Glomerular visceral epithelial cell (primary cell): ENCODE results near the gene ACTR3C.

Experiments
- DNase-seq: peaks from one replicate; pipeline ENCODE4 v3.0.0-alpha.2; 2016; ENCODE audit errors: extremely low spot score

Gene ACTR3C

GRCh38 chr7:150359622-150360362 lies 36.4 kb upstream of the ACTR3C start:
- no peak for DNase-seq

DNA sequence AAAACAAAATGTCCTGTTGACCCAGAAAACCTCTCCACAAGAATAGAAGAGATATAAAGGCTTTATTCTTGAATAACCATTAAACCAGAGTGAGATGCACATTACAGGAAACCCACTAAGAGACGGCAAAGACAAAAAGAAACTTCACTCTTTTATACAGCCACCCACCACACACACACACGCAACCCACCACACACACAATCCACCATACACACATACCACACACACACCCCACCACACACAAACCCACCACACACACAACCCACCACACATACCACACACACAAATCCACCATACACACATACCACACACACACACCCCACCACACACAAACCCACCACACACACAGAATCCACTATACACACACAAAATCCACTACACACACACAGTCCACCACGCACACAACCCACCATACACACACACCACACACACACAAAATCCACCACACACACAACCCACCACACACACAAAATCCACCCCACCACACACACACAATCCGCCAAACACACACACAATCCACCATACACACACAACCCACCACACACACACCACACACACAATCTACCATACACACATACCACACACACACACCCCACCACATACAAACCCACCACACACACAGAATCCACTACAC lies 35.8 kb upstream of the ACTR3C start:
- no peak for DNase-seq

DNA sequence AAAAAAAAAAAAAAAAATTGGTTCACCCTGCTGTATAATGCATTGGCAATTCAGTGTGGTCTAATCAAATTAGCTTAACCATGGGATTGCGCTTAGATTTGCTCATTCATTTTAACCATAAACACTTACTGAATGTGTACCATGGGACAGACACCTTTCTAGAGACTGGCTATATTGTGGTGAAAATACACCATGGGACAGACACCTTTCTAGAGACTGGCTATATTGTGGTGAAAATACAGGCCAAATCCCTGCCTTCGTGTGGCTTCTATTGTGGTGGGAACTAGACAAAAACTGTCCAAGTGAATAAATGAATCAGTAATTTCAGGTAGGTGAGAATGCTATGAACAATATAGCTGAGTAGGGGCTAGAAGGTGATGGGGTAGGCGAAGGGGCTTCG lies 35.1 kb upstream of the ACTR3C start:
- no peak for DNase-seq

GRCh38 chr7:150357771-150358427 lies 34.6 kb upstream of the ACTR3C start:
- no peak for DNase-seq

DNA sequence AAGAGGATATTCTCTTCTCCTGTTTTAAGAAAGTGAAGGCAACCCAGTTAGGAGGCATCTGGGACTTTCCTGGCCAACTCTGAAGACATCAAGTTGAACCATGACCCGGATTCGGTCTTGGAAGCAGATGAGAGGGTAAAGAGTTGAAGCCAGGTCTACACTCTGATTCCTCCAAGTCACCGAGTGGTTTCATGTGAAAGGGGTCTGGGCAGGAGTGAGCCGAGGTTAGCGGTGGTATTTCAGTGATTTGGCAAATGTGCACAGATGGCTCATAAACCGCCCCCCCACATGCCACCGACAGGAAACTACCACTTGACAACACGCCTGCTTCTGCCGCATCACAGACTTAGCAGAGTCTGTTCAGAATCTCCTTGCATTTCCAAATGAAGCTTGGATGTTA lies 33.9 kb upstream of the ACTR3C start:
- no peak for DNase-seq

DNA sequence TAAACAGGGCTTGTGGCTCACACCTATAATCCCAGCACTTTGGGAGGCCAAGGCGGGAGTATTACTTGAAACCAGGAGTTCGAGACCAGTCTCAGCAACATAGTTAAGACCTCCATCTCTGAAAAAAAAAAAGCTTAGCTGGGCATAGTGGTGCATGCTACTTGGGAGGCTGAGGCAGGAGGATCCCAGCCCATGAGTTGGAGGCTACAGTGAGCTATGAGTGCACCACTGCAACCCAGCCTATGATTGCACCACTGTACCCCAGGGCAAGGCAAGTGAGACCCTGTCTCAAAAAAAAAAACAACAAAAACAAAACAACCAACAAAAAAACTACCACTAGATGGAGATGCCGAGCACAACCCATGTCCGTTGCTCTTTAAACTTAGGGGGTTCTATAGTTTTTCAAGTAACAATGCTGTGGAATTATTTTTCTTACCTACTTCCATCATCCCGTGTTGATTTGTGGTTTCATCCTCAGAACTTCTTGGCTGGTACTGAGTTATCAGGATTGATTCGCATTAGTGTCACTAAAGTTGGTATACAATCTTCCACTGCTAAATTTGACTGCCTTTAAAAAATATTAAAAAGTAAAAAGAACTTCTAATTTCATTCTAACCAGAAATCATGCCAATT lies 33.0 kb upstream of the ACTR3C start:
- no peak for DNase-seq

GRCh38 chr7:150355666-150356059 lies 32.3 kb upstream of the ACTR3C start:
- no peak for DNase-seq

- DNase-seq = no peak
Observed at GRCh38 chr7:150351587-150352194, 28.3 kb upstream of the ACTR3C start.

DNA sequence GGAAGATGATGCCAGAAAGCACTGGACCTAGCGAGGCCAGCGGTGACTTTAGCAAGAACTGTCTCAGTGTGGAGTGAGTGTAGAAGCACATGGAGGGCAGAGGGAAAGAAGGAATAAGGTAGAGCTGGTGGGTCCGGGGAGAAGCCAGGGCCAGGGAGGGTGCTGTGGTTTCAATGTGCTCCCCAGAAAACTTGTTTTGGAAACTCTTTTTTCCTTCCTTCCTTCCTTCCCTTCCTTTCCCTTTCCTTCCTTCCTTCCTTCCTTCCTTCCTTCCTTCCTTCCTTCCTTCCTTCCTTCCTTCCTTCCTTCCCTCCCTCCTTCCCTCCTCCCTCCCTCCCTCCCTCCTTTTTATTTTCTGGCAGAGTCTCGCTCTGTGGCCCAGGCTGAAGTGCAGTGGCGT lies 23.6 kb upstream of the ACTR3C start:
- DNase-seq = no peak

GRCh38 chr7:150345012-150345411 lies 21.7 kb upstream of the ACTR3C start:
- no peak for DNase-seq

DNA sequence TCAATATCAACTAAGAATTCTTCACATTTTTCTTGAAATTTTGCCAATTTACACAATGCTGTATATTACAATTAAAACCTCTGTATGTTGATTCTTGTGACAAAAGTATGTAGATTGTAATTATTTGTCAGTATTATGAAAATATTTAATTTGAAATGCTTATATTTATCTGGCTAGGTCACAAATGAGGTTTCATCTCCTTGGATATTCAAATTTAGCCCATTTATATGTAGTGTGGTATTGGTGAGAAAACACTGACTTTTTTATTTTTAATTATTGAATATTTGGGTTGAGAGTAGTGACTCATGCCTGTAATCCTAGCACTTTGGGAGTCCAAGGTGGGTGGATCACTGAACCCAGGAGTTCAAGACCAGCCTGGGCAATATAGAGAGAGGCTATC lies 21.0 kb upstream of the ACTR3C start:
- no peak for DNase-seq

- DNase-seq = no peak
Observed at GRCh38 chr7:150343225-150343624, 19.9 kb upstream of the ACTR3C start.

DNA sequence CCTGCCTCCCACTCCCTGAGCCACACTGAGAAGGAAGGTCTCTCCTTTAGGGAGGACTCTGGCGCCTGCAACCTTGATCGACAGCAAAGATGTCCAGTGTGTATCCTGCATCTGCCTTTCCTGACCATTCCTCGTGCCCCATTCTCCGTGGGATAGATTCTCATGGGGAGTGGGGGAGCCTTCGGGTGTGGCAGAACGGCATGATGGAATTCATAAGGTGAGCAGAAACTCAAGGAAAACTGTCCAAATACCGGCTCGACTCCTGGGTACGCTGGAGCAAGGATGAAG lies 18.7 kb upstream of the ACTR3C start:
- DNase-seq = no peak

DNA sequence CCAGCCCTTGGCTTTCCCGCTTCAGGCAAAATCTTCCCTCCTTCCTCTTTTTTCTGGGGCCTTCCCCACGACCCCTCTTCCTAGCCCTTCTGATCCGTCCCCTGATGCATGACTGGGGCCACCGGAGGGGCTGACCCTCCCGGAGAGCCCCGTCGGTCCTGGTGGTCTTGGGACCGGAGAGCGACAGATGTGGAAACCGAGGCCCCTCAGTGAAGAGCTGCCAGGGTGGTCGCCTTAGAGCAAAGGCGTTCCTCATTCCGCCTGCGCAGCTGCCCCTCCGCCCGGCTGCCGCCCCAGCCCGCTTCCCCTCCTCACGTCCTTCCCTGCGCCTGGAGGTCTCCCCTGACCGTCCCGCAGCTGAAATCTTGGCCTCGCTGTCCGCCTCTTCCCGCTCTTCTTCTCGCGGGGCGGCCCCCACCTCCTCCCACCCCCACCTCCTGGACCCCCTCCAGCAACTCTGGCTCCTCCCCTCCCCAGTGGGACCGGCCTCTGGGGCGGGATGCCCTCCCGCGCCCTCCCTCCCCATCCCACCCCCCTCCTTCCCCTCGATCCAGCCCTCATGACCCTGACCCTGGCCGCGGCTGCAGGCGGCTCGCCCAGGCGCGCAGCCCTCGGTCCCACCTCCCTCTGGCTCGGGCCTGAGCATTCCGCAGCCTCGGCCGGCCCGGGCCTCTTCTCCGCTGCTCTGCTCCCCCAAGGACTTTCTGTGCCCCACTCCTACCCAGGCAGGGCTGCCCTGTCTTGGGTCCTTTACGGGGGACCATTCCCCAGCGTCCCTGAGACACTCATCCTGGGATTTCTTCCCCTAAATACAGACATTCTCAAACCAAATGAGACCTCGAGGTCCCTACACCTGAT lies 18.1 kb upstream of the ACTR3C start, which contains the start of gene RARRES2:
Gene RARRES2 (minus strand): TSS at position 367 of the 858 bp plus-strand sequence. CDS start 1,020 bp downstream, outside the sequence.
- no peak for DNase-seq

DNA sequence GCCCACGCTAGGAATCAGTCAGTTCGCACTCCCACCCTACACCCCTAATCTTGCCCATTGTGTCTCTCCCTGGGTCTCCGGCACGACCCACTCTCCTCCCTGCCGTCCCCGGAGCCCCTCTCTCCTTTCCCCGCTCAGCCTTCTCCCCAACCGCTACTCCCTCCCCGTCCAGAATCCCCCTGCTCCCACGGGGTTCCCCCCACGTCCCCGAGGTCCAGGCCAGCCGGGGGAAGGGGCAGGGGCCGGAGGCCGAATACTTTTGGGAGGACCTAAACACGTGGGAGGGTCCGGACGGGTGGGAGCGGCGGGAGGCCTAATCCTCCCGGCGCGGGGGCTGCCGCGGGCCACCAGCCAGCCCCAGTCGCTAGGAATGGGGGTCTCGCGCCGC lies 17.5 kb upstream of the ACTR3C start:
- DNase-seq = no peak

DNA sequence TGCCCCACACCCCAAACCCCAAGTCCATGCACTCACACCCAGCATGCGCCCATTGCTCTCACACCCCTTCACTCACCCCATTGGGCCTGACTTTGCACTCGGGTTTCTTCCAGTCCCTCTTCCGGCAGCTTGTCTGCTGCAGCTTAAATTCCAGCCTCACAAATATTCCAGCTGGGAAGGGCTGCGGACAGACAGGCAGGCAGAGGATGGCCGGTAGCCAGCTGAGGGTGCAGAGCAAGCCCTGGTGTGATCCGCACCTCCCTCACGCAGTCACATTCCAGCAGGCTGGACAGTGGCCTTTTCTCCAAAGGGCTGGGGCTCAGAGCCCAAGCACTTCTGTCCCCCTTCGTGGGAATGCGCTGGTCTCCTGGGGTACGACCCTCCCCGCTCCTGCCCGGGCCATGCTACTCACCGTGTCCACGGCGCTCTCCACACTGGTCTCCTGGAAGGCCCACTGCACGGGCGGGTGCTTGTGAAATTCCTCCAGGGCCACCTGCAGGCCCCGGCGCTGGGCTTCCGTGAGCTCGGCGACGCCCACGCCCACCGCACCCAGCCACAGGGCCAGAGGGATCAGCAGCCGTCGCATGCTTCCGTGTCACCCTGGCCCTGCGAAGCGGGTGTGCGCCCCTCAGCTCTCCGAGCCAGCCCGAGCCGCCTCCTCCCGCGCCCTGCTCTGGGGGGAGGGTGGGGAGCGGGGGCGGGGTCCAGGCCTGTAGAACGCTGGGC lies 16.8 kb upstream of the ACTR3C start:
- DNase-seq = peak; percentile 85

DNA sequence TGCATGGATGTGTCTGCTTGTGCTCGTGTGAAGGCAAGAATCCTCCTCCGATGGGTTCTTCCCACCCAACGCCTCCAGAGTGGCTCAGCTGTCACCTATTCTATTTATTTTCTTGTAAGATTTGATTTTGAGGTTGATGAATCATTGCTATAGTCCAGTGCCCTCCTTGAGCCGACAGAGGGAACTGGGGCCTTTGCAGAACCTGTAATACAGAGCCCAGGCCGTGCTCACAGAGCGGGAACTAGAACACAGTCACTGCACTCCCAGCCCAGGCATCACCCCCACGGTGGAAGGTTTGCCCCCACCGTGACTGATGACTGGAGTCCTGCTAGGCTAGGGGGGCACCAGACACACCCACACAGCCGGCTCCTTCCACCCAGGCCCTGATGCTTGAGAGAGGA lies 16.1 kb upstream of the ACTR3C start:
- peak; percentile 90 for DNase-seq

DNA sequence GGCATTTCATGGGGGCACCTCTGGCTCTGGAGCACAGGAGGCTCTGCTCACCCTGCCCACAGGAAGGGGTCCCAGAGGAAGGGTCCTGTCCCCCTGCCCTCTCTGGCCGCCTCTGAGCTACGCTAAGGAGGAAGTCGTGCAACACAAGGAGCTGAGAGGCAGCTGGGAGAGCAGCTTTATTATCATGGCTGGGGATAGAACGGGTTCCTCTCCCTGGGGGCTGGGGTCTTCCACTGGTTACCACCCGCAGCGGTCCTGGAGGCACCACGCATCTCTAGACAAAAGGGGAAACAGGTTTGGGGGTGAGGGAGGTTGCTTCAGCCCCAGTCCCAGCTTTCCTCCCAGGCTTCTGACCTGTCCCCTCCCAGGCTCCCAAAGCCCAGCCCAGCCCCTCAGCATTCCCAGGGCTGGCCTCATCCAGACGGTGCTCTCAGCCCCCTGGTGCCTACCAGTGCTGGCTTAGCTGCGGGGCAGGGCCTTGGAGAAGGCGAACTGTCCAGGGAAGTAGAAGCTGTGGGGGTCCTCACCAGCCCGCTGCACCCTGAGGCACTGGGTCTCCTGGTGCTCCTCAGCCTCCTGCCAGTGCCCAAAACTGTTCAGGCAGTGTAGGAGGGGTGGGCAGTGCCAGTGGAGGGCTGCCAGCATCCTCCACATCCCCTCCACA lies 15.0 kb upstream of the ACTR3C start:
- DNase-seq = no peak

- no peak for DNase-seq
Observed at GRCh38 chr7:150337659-150338081, 14.3 kb upstream of the ACTR3C start.

- no peak for DNase-seq
Observed at GRCh38 chr7:150337179-150337578, 13.8 kb upstream of the ACTR3C start.
